K562 (cell line): ENCODE measurements around the gene SAMD14.

Source experiments
- ADNP ChIP-seq: fragments of 200-800 bp; sonication (Bioruptor generic); IDR thresholded peaks from 2 replicates; pipeline ENCODE4 v1.6.1; 2016; ENCODE audit warnings: missing genetic modification characterization, missing compliant biosample characterization
- MAFF ChIP-seq: IDR thresholded peaks from 2 replicates; pipeline ENCODE4 v1.6.1; 2012; ENCODE audit warnings: low read length, improper control_type of control experiment
- MEF2D ChIP-seq: conservative IDR thresholded peaks from 2 replicates; pipeline ENCODE4 v1.6.1; 2016; ENCODE audit warnings: low read depth, missing genetic modification characterization, missing compliant biosample characterization
- NFIC ChIP-seq: fragments of 450-650 bp; IDR thresholded peaks from 2 replicates; pipeline ENCODE4 v1.6.1; 2017; ENCODE audit warnings: mild to moderate bottlenecking, inconsistent platforms
- PHF20 ChIP-seq: fragments of 450-650 bp; IDR thresholded peaks from 2 replicates; pipeline ENCODE4 v1.6.1; 2018; ENCODE audit not compliant: partially characterized antibody
- SAFB2 ChIP-seq: fragments of 200-400 bp; formaldehyde crosslinking; IDR thresholded peaks from 2 replicates; pipeline ENCODE4 v1.6.1; 2018; ENCODE audit warnings: borderline replicate concordance, low read length, low read depth, moderate library complexity; ENCODE audit not compliant: severe bottlenecking
- TF ChIP-seq, protein P1 (sequence below), 3 experiments: IDR thresholded peaks in 2 of 3; conservative IDR thresholded peaks in 1 of 3; 2 replicates each; pipeline ENCODE4 v1.5.1; 2011 to 2012; ENCODE audit warnings: low read length in 3 of 3, mild to moderate bottlenecking in 3 of 3, control low read depth in 2 of 3, improper control_type of control experiment in 1 of 3, inconsistent platforms in 1 of 3, low read depth in 1 of 3, mixed read lengths in 1 of 3, moderate library complexity in 1 of 3; ENCODE audit not compliant: insufficient read depth in 2 of 3
- TF ChIP-seq, protein P2 (sequence below): sonication (generic); formaldehyde crosslinking; IDR thresholded peaks from 2 replicates; pipeline ENCODE4 v1.8.0; 2023; ENCODE audit warnings: missing genetic modification reagents, mild to moderate bottlenecking, borderline replicate concordance

DNA sequence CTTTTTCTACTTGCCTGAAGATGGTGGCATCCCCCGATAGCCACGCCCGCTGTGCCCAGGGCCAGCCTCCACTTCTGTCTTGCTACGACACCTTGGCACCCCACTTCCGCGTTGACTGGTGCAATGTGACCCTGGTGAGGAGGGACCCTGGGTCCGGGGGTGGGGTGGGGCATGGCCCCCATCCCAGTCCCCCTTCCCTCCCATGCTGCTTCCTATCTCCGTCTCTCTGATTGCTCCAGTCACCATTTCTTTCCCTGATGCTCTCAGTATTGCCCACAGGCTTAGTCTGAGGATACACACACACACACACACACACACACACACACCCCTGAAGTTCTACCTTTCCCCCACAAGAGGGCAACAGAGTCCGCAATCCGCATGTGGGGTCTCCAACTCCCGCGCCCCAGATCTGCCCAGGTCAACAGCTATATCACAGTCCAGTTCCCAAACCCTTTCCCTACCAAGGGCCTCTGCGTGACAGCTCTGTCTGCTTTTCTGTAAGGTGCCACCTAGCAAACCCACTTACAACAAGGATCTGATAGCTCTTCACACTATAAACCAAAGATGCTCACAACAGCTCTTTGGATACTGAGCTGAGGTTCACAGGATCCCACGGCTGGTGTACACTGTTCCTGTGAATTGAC, 39.3 kb upstream of the SAMD14 start:
- no peak for TF ChIP-seq PHF20
- no peak for TF ChIP-seq SAFB2
- TF ChIP-seq ADNP: no peak
- TF ChIP-seq, protein P1, sequence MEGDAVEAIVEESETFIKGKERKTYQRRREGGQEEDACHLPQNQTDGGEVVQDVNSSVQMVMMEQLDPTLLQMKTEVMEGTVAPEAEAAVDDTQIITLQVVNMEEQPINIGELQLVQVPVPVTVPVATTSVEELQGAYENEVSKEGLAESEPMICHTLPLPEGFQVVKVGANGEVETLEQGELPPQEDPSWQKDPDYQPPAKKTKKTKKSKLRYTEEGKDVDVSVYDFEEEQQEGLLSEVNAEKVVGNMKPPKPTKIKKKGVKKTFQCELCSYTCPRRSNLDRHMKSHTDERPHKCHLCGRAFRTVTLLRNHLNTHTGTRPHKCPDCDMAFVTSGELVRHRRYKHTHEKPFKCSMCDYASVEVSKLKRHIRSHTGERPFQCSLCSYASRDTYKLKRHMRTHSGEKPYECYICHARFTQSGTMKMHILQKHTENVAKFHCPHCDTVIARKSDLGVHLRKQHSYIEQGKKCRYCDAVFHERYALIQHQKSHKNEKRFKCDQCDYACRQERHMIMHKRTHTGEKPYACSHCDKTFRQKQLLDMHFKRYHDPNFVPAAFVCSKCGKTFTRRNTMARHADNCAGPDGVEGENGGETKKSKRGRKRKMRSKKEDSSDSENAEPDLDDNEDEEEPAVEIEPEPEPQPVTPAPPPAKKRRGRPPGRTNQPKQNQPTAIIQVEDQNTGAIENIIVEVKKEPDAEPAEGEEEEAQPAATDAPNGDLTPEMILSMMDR (IDR thresholded peaks at IDR 0.05 in 2 of 3, conservative IDR thresholded peaks at IDR 0.05 in 1 of 3; ENCODE audit: insufficient read depth in 2 of 3, low read depth in 1 of 3, low read length in 3 of 3): peak; percentile 89 to 95 (median 92)
- 0 out of 2 replicates have a peak, but pooled peaks have one; percentile 16 for TF ChIP-seq NFIC
- no peak for TF ChIP-seq MAFF
- TF ChIP-seq, protein P2, sequence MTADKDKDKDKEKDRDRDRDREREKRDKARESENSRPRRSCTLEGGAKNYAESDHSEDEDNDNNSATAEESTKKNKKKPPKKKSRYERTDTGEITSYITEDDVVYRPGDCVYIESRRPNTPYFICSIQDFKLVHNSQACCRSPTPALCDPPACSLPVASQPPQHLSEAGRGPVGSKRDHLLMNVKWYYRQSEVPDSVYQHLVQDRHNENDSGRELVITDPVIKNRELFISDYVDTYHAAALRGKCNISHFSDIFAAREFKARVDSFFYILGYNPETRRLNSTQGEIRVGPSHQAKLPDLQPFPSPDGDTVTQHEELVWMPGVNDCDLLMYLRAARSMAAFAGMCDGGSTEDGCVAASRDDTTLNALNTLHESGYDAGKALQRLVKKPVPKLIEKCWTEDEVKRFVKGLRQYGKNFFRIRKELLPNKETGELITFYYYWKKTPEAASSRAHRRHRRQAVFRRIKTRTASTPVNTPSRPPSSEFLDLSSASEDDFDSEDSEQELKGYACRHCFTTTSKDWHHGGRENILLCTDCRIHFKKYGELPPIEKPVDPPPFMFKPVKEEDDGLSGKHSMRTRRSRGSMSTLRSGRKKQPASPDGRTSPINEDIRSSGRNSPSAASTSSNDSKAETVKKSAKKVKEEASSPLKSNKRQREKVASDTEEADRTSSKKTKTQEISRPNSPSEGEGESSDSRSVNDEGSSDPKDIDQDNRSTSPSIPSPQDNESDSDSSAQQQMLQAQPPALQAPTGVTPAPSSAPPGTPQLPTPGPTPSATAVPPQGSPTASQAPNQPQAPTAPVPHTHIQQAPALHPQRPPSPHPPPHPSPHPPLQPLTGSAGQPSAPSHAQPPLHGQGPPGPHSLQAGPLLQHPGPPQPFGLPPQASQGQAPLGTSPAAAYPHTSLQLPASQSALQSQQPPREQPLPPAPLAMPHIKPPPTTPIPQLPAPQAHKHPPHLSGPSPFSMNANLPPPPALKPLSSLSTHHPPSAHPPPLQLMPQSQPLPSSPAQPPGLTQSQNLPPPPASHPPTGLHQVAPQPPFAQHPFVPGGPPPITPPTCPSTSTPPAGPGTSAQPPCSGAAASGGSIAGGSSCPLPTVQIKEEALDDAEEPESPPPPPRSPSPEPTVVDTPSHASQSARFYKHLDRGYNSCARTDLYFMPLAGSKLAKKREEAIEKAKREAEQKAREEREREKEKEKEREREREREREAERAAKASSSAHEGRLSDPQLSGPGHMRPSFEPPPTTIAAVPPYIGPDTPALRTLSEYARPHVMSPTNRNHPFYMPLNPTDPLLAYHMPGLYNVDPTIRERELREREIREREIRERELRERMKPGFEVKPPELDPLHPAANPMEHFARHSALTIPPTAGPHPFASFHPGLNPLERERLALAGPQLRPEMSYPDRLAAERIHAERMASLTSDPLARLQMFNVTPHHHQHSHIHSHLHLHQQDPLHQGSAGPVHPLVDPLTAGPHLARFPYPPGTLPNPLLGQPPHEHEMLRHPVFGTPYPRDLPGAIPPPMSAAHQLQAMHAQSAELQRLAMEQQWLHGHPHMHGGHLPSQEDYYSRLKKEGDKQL (CRISPR knock-in tag): no peak
- TF ChIP-seq MEF2D (tag): no peak
